Measurements from ENCODE around the gene SUMF2. TPM values are rescaled to one million over a fixed set of nuclear protein-coding genes. Genes with fewer than 3 reads are reported as not detected.

The SUMF2 gene
- total RNA-seq, 2 experiments from 2014 or later: 147 to 156 TPM

DNA sequence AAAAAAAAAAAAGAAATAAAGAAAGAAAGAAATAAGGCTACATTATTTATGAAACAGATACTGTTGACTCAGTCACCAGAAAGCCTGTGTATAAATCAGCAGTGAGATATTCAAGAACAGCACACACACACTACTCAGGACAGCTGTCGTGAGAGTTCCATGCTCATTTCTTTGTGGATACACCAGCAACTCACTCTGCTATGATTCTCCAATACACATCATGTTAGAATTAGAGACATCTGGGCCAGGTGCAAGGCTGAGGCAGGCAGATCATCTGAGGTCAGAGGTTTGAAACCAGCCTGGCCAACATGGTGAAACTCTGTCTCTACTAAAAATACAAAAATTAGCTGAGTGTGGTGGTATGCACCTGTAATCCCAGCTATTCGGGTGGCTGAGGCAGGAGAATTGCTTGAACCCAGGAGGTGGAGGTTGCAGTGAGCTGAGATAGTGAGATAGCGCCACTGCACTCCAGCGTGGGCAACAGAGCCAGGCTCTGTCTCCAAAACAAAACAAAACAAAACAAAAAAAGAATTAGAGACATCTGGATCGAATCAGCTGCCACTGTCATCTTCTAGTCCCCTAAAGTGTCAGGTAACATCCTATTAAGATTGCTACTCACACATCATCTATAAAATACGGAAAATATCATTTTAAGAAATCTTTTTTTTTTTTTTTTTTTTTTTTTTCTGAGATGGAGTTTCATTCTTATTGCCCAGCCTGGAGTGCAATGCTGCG is 63.3 kb downstream of the SUMF2 start:
- Mint-ChIP-seq H3K36me3 (no peaks in the 10 kb centered on the region), H3K27me3 (no peaks in the 10 kb centered on the region), H3K4me3 (no peak overlapping the region), H3K4me1 (no peaks in the 10 kb centered on the region), H3K9me3 (no peaks in the 10 kb centered on the region), H3K27ac (no peak overlapping the region)
- ATAC-seq (ENCODE audit: low read depth): no peak
- POLR2A ChIA-PET: no interaction called here
- DNase-seq: no peak

Other genes with a start within 250 kb of the SUMF2 start
- gene SEPTIN14, start 201.5 kb upstream of the SUMF2 start, total RNA-seq: not detected
- 1 to 10 TPM; 1.2 to 1.8 TPM for gene ZNF713, start 176.8 kb upstream of the SUMF2 start, total RNA-seq
- 10 to 100 TPM; 12.3 to 15.3 TPM for gene MRPS17, start 112.4 kb upstream of the SUMF2 start, total RNA-seq
- gene NIPSNAP2, start 99.7 kb upstream of the SUMF2 start, total RNA-seq: 10 to 100 TPM; 29.6 to 32.6 TPM
- gene PSPH, start 12.8 kb upstream of the SUMF2 start, total RNA-seq: 10 to 100 TPM in 1 of 2 experiments, 1 to 10 TPM in 1; 7.9 to 10.1 TPM
- gene CCT6A, start 12.5 kb upstream of the SUMF2 start, total RNA-seq: 100 to 1,000 TPM in 1 of 2 experiments, 10 to 100 TPM in 1; 94.9 to 102 TPM
- 1 to 10 TPM; 2.3 to 2.4 TPM for gene PHKG1, start 28.7 kb downstream of the SUMF2 start, total RNA-seq
- gene CHCHD2, start 42.2 kb downstream of the SUMF2 start, total RNA-seq: 100 to 1,000 TPM; 354 to 370 TPM
- gene NUPR2, start 52.1 kb downstream of the SUMF2 start, total RNA-seq: not detected

Data from activated naive CD8-positive, alpha-beta T cell treated with anti-CD3 and anti-CD28 coated beads, Interleukin-2, amount 10 ng/mL, durations not matched to agents 7 days and 5 days (primary cell).